GM12878 (cell line): ENCODE data around the gene CD300A. TPM values are rescaled to one million over a fixed set of nuclear protein-coding genes. Genes with fewer than 3 reads are reported as not detected.

Experiments used
- BCL3 ChIP-seq: IDR thresholded peaks from 2 replicates; pipeline ENCODE4 v1.6.1; 2011; ENCODE audit warnings: borderline replicate concordance, low read depth, mild to moderate bottlenecking, moderate library complexity, low read length; ENCODE audit not compliant: insufficient read depth, poor library complexity, severe bottlenecking
- CHD1 ChIP-seq: IDR thresholded peaks from 2 replicates; pipeline ENCODE4 v1.6.1; 2012; ENCODE audit warnings: low read depth, low read length, improper control_type of control experiment
- EGR1 ChIP-seq, 2 experiments: IDR thresholded peaks; 1 replicate in 1 of 2; 2 replicates in 1 of 2; pipeline ENCODE4 v1.6.1; 2011 to 2012; ENCODE audit warnings: low read depth in 2 of 2, low read length in 2 of 2, borderline replicate concordance in 1 of 2, mild to moderate bottlenecking in 1 of 2, moderate library complexity in 1 of 2
- HDAC6 ChIP-seq: fragments of 200-600 bp; sonication (generic); IDR thresholded peaks from one replicate; pipeline ENCODE4 v1.8.0; 2017; ENCODE audit warnings: antibody characterized with exemption; ENCODE audit not compliant: unreplicated experiment
- HDGF ChIP-seq: fragments of 450-650 bp; IDR thresholded peaks from 2 replicates; pipeline ENCODE4 v1.6.1; 2016; ENCODE audit warnings: antibody characterized with exemption
- IKZF1 ChIP-seq: fragments of 450-650 bp; conservative IDR thresholded peaks from 2 replicates; pipeline ENCODE4 v1.6.1; 2017; ENCODE audit warnings: antibody characterized with exemption, mild to moderate bottlenecking
- JUND ChIP-seq: IDR thresholded peaks from 2 replicates; pipeline ENCODE4 v1.6.1; 2012; ENCODE audit warnings: low read depth, mild to moderate bottlenecking, low read length, improper control_type of control experiment, moderate library complexity
- KAT2A ChIP-seq: conservative IDR thresholded peaks from 2 replicates; pipeline ENCODE4 v1.6.1; 2011; ENCODE audit warnings: low read depth, low read length; ENCODE audit not compliant: control insufficient read depth
- MYC ChIP-seq: IDR thresholded peaks from 2 replicates; pipeline ENCODE4 v1.6.1; 2011; ENCODE audit warnings: mild to moderate bottlenecking, low read length, moderate library complexity, inconsistent platforms; ENCODE audit not compliant: insufficient read depth, insufficient replicate concordance, insufficient read length, severe bottlenecking
- NFXL1 ChIP-seq: fragments of 450-650 bp; IDR thresholded peaks from 2 replicates; pipeline ENCODE4 v1.6.1; 2017; ENCODE audit warnings: antibody characterized with exemption, mild to moderate bottlenecking, borderline replicate concordance
- POLR2A ChIP-seq: IDR thresholded peaks from 2 replicates; pipeline ENCODE4 v1.6.1; 2011; ENCODE audit warnings: low read depth, mild to moderate bottlenecking, low read length
- POLR2AphosphoS2 ChIP-seq: IDR thresholded peaks from 2 replicates; pipeline ENCODE4 v1.6.1; 2011; ENCODE audit warnings: low read depth, mild to moderate bottlenecking, low read length, improper control_type of control experiment, moderate library complexity
- POU2F2 ChIP-seq: IDR thresholded peaks from 3 replicates; pipeline ENCODE4 v1.6.1; 2011; ENCODE audit warnings: low read depth, mild to moderate bottlenecking, low read length, borderline replicate concordance
- RAD51 ChIP-seq: fragments of 450-650 bp; IDR thresholded peaks from 2 replicates; pipeline ENCODE4 v1.6.1; 2016; ENCODE audit warnings: moderate library complexity, mild to moderate bottlenecking, inconsistent platforms
- SIX5 ChIP-seq: IDR thresholded peaks from 2 replicates; pipeline ENCODE4 v1.6.1; 2011; ENCODE audit warnings: mild to moderate bottlenecking, low read depth, low read length, moderate library complexity; ENCODE audit not compliant: severe bottlenecking
- SMAD5 ChIP-seq: IDR thresholded peaks from 2 replicates; pipeline ENCODE4 v1.6.1; 2016; ENCODE audit warnings: antibody characterized with exemption, low read depth
- SMC3 ChIP-seq: IDR thresholded peaks from 2 replicates; pipeline ENCODE4 v1.6.1; 2011; ENCODE audit warnings: low read length, improper control_type of control experiment, borderline replicate concordance
- SPI1 ChIP-seq: IDR thresholded peaks from 2 replicates; pipeline ENCODE4 v1.6.1; 2011; ENCODE audit warnings: low read depth, mild to moderate bottlenecking, low read length, moderate library complexity, borderline replicate concordance; ENCODE audit not compliant: insufficient read depth
- SUPT20H ChIP-seq: IDR thresholded peaks from 2 replicates; pipeline ENCODE4 v1.6.1; 2011; ENCODE audit warnings: low read depth, mild to moderate bottlenecking, low read length, moderate library complexity, borderline replicate concordance; ENCODE audit not compliant: control insufficient read depth
- SUZ12 ChIP-seq: fragments of 200-600 bp; sonication (generic); IDR thresholded peaks from one replicate; pipeline ENCODE4 v1.6.1; 2018; ENCODE audit warnings: antibody characterized with exemption, mild to moderate bottlenecking; ENCODE audit not compliant: unreplicated experiment
- TAF1 ChIP-seq: IDR thresholded peaks from 2 replicates; pipeline ENCODE4 v1.6.1; 2011; ENCODE audit warnings: mild to moderate bottlenecking, low read depth, low read length, borderline replicate concordance
- TCF7 ChIP-seq: IDR thresholded peaks from 2 replicates; pipeline ENCODE4 v1.6.1; 2014; ENCODE audit warnings: antibody characterized with exemption, borderline replicate concordance
- ZBED1 ChIP-seq: IDR thresholded peaks from 2 replicates; pipeline ENCODE4 v1.6.1; 2016; ENCODE audit warnings: borderline replicate concordance
- ZNF24 ChIP-seq: fragments of 450-650 bp; IDR thresholded peaks from 2 replicates; pipeline ENCODE4 v1.6.1; 2017; ENCODE audit warnings: antibody characterized with exemption, mild to moderate bottlenecking
- ZSCAN29 ChIP-seq: fragments of 450-650 bp; IDR thresholded peaks from 2 replicates; pipeline ENCODE4 v1.6.1; 2017; ENCODE audit warnings: mild to moderate bottlenecking, moderate library complexity
- polyA plus RNA-seq, 11 experiments: library from polyadenylated mRNA; depleted of rRNA in 4 of 11; unstranded in 6 of 11; stranded (reverse) in 5 of 11; fragments of >200 nt; fragmentation: Nextera tagmentation in 4 of 11; fragmentation: Illumina TruSeq in 1 of 11; extraction: Ambion mirVana in 4 of 11; extraction: Trizol in 1 of 11; gene quantifications; 1 replicate in 1 of 11; 2 replicates in 10 of 11; pipeline versions ENCODE4 v1.2.1 to v1.2.3, GENCODE V29; 2011 to 2016; ENCODE audit warnings: inconsistent platforms in 2 of 11, missing spikeins in 2 of 11, low read depth in 1 of 11
- total RNA-seq, 4 experiments: library from RNA; depleted of rRNA in 3 of 4; stranded (reverse); fragments of >200 nt in 3 of 4; fragmentation: Illumina TruSeq in 1 of 4; extraction: Trizol in 1 of 4; gene quantifications; 2 replicates each; pipeline versions ENCODE4 v1.2.1 to v1.2.3, GENCODE V29; 2013 to 2021
- TF ChIP-seq, protein P1 (sequence below): IDR thresholded peaks from 2 replicates; pipeline ENCODE4 v1.6.1; 2012; ENCODE audit warnings: mild to moderate bottlenecking, low read depth, low read length
- TF ChIP-seq, protein P2 (sequence below): IDR thresholded peaks from 2 replicates; pipeline ENCODE4 v1.6.1; 2011; ENCODE audit warnings: borderline replicate concordance, low read depth, mild to moderate bottlenecking, moderate library complexity, mixed read lengths, low read length; ENCODE audit not compliant: insufficient read depth; ENCODE audit errors: extremely low read length

Gene CD300A
- total and polyA plus RNA-seq, 10 of the 15 experiments (the other 5 are each of a cell fraction or from before 2014, with no cell fraction given): 10.6 to 128 (median 36.1) TPM

- TF ChIP-seq, protein P1, sequence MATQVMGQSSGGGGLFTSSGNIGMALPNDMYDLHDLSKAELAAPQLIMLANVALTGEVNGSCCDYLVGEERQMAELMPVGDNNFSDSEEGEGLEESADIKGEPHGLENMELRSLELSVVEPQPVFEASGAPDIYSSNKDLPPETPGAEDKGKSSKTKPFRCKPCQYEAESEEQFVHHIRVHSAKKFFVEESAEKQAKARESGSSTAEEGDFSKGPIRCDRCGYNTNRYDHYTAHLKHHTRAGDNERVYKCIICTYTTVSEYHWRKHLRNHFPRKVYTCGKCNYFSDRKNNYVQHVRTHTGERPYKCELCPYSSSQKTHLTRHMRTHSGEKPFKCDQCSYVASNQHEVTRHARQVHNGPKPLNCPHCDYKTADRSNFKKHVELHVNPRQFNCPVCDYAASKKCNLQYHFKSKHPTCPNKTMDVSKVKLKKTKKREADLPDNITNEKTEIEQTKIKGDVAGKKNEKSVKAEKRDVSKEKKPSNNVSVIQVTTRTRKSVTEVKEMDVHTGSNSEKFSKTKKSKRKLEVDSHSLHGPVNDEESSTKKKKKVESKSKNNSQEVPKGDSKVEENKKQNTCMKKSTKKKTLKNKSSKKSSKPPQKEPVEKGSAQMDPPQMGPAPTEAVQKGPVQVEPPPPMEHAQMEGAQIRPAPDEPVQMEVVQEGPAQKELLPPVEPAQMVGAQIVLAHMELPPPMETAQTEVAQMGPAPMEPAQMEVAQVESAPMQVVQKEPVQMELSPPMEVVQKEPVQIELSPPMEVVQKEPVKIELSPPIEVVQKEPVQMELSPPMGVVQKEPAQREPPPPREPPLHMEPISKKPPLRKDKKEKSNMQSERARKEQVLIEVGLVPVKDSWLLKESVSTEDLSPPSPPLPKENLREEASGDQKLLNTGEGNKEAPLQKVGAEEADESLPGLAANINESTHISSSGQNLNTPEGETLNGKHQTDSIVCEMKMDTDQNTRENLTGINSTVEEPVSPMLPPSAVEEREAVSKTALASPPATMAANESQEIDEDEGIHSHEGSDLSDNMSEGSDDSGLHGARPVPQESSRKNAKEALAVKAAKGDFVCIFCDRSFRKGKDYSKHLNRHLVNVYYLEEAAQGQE: no peak
- no peak for TF ChIP-seq CHD1
- TF ChIP-seq KAT2A: no peak
- TF ChIP-seq MYC: no peak
- no peak for TF ChIP-seq IKZF1
- no peak for TF ChIP-seq POU2F2
- TF ChIP-seq EGR1 (IDR thresholded peaks at IDR 0.05; ENCODE audit: borderline replicate concordance in 1 of 2, low read depth in 2 of 2, low read length in 2 of 2): no peak
- no peak for TF ChIP-seq SUZ12
- TF ChIP-seq TCF7: no peak
- TF ChIP-seq ZSCAN29: no peak
- no peak for TF ChIP-seq JUND
- peak; percentile 81 for TF ChIP-seq HDGF
- no peak for TF ChIP-seq SMC3
- TF ChIP-seq, protein P2, sequence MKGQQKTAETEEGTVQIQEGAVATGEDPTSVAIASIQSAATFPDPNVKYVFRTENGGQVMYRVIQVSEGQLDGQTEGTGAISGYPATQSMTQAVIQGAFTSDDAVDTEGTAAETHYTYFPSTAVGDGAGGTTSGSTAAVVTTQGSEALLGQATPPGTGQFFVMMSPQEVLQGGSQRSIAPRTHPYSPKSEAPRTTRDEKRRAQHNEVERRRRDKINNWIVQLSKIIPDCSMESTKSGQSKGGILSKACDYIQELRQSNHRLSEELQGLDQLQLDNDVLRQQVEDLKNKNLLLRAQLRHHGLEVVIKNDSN: peak; percentile 83
- TF ChIP-seq TAF1: no peak
- TF ChIP-seq BCL3: no peak
- no peak for TF ChIP-seq ZNF24
- no peak for TF ChIP-seq NFXL1
- TF ChIP-seq POLR2A: no peak
- TF ChIP-seq SIX5: no peak
- TF ChIP-seq SPI1: no peak
- no peak for TF ChIP-seq SUPT20H
- 0 out of 2 replicates have a peak, but pooled peaks have one; percentile 23 for TF ChIP-seq ZBED1
- TF ChIP-seq SMAD5: no peak
- TF ChIP-seq RAD51: peak; percentile 99
- no peak for TF ChIP-seq HDAC6
- TF ChIP-seq POLR2AphosphoS2: no peak
Observed at GRCh38 chr17:74513987-74514631, 47.7 kb downstream of the CD300A start (continued).
